ENCODE results near the gene PHTF2.
A peak's percentile ranks its signal among the peaks of the same experiment; 100 is the strongest.
"Not testable (repeated sequence)": the region's sequence is repeated elsewhere in the genome, so short reads cannot be mapped to it uniquely, and the experiment has no call there.

The PHTF2 gene

DNA sequence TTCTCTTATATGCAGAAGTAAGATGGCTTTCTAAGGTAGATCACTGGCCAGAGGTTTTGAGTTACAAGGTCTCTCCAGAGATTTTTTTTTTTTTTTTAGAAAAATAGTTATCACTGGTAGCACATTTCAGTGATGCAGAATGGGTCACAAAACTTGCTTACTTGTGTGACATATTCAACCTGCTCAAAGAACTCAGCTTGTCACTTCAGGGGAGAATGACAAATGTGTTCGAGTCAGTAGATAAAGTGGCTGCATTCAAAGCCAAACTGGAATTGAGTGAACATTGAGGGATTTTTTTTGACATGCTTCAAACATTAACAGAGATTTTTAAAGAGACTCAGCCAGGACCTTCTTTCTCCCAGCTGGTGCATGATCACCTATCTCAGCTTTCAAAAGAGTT is 33.4 kb downstream of the PHTF2 start:
- DNase-seq = no peak

DNA sequence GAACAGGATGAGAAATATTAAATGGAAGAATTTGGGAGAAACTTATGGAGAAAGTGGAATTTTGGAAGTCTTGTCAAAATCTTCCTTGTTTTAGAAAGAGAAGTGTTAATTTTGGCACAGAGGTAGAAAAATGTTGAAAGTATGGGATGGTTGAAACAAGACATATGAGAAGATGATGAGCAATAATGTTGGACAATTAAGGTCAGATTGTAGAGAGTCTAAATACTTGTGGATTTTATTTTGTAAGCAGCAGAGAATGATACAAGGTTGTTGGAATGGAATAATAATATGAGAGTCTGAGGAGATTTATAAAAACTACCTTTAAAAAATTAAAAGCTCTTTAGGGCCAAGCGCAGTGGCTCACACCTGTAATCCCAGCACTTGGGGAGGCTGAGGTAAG is 34.6 kb downstream of the PHTF2 start:
- DNase-seq = no peak

- not testable (repeated sequence) for DNase-seq
Observed at GRCh38 chr7:77836425-77836824, 37.9 kb downstream of the PHTF2 start.

DNA sequence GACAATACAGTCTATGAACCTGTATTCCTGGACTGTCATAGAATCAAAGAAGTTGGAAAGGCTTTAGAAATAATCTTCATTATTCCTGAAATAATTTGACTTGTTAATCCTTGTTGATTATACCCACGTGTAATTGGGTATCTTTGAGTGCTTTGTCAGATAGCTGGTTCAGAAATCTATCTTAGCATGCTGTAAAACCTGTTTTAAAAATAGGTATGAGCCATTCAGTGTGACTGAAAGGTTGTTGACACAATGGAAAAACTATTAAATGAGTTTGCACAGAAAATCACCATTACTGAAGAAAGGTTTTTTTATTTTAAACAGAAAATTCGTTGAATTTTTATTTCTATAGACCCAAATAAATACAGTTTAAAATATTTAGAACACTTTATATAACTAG is 38.7 kb downstream of the PHTF2 start:
- DNase-seq = no peak

DNA sequence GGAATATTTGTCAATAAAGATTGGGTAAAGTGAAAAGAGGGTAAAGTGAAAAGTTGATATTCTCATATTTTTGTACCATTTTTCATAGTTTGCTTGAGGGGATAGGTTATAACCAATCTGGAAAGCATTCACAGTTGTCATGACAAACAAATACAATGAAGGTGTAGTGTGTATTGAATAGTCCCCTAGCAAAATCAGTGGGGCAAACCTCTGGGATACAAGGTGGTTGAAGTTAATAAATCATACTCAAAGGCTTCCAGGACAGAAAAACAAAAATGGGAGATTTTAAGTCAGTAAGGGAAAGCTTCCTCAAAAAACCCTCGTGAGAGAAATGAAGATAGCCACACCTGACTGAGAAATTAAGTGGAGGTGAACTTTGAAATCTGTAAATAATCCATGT is 39.4 kb downstream of the PHTF2 start:
- no peak for DNase-seq

GRCh38 chr7:77838929-77839491 is 40.4 kb downstream of the PHTF2 start:
- DNase-seq = no peak

GRCh38 chr7:77839919-77840318 is 41.3 kb downstream of the PHTF2 start:
- DNase-seq = no peak

- DNase-seq = no peak
Observed at GRCh38 chr7:77843194-77843593, 44.6 kb downstream of the PHTF2 start.

GRCh38 chr7:77846317-77847092 is 47.9 kb downstream of the PHTF2 start:
- DNase-seq = no peak

DNA sequence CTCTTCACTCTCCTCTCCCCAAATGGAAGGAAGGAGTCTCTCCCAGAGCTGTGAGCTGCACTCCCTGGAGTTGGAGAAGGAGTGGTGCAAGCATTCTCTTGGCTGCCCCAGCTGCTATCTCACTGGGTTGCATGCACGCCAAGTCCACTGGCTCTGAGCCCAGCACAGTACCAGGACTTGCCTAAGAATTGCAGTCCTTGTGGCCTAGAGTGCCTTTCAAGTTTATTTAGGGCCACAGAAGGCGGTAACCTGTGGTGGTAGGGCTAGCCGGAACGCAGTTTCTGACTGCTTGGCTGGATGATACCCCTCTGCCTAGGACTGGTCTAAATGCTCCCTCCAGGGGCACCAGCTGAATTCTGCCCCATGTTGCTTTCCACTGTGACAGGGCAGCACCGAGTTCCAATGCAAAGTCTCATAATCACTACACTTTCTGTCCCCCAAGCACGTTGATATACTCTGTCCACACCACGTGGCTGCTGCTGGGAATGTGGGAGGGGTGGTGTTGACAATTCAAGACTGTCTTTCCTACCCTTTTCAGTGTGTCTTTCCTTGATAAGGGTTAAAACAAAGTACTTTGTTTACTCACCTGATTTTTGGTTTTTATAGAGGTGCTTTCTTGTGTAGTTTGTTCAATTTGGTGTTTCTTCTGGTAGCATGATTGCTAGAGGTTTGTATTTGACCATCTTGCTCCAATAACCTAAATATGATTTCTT is 57.0 kb downstream of the PHTF2 start:
- DNase-seq = peak in 2 of 14 donors; percentile 1 to 11

DNA sequence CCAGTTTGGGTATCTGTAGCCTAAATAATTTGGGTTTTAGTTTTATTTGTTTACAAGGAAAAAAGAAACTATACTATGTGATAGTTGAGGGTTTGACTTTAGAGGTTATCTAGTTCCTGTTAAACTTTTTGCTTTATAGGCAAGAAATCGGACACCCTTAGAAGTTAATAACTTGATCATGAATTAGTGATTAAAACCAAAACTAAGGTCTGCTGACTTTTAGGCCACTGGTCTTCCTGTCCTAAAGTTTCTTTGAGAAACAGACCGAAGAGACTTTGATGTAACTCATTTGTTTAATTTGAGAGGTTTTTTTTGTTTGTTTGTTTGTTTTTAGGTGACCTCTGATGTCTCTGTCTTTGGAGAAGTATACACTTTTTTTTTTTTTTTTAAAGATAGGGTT is 59.7 kb downstream of the PHTF2 start:
- no peak for DNase-seq

- no peak for DNase-seq
Observed at GRCh38 chr7:77859343-77859742, 60.8 kb downstream of the PHTF2 start.

DNA sequence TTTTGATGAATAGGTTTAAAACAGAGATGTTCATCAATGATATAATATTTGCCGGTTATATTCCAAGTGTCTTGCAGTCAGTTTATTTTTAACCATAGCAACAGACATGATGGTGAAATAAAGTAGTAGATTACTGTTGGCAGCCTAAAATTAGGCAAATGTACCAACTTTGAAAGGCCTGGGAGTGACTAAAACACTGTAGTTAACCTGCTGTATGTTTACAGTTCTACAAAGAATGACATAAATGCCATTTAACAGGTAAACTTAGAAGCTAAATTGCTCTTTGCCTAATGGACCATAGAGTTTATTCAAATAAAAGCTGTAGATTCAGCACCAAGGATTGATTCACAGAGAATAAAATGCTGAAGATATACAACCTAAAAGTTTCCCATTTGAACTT is 64.1 kb downstream of the PHTF2 start:
- DNase-seq = no peak

DNA sequence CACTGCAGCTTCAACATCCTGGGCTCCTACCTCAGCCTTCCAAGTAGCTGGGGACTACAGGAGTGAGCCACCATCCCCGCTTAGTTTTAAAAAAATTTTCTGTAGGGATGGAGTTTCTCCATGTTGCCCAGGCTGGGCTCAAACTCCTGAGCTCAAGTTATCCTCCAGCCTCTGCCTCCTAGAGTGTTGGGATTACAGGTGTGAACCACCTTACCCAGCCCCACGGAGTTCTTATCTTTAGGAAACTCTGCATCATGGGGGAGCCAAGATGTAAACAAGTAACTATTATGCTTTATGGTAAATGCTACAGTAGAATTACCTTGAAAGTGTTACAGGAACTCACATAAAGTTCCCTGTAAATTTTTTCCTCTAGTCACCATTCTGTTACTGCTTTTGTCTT is 65.3 kb downstream of the PHTF2 start:
- no peak for DNase-seq

DNA sequence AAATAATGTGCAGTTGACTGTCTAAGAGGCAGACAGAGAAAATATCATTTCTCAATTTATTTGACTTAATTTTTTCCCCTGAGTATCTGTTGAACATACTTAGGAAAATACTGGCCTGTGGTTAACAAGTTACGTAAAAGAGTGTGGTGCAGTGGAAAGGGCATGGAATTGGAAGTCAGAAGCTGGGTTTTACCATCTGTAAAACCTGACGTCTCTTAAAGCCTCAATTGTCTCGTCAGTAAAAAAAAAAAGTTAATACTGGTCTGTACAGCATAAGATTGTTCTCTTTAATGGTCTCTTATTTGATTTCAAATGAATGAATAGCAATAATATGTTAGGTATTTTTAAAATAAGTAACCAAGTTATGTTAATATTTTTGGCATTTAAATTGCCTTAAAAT is 67.8 kb downstream of the PHTF2 start:
- no peak for DNase-seq

DNA sequence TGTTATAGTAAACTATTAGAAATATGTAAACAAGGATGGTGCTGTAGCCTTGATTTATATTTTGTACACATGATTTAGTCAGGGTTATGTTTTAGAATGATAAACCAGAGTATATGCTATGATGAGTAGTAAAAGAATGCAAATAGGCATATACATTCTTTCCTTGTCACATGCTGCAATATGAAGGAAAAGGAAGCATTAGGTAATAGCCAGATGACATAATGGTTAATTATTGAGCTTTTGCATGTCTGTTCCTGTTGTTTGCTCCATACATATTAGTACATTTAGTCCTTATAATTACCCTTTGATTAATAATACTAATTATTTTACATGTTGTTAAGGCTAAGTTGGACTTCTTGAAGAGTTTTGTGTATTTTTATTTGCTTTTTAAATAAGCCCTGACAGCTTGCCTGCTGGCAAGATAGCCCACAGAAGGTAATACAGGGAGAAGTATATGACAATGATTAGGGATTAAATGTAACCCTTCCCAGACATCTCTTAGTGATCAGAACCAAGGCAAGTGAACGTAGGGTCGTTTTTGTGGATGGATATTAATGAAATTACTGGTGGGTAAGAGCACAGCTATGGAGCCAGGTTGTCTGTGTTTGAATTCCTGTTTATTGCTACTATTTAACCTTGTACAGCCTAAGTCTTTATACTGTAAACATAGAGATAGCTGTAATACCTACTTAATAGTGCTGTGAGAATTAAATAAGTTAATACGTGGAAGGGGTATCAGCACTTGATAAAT is 68.4 kb downstream of the PHTF2 start:
- no peak for DNase-seq

DNA sequence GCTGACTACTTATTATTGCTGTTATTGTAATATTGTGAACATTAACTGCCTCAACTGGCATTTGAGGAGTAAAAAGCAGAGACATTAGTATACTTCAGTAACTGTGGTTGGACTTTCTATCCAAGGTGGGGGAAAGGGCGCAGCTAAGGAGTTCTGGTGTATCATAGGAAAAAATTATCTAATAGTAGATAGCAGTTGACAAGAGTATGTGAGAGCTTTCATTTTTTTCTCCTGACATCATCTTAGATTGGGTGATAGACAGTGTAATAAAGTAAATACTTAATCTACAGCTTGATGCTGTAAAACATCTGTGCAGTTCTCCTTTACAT is 68.9 kb downstream of the PHTF2 start:
- no peak for DNase-seq

DNA sequence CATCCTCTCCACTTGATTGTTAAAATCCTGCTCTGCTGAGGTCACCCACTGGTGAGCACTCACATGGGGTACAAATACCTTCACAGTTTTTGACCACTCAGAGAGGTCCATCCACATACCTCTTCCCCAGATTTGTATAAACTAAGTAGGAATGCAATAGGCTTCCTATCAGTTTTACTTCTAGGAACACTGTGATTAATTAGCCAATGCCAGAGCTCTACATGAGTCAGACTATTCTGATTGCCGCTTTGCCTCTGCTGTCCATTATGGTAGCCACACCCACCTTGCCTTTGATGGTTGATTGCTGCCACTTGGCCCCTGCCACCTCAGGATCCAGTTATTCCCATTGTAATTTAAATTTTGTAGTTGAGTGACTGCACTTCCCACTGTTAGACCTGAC is 73.7 kb downstream of the PHTF2 start:
- not testable (repeated sequence) for DNase-seq

GRCh38 chr7:77873416-77874327 is 75.1 kb downstream of the PHTF2 start:
- DNase-seq = not testable (repeated sequence)

DNA sequence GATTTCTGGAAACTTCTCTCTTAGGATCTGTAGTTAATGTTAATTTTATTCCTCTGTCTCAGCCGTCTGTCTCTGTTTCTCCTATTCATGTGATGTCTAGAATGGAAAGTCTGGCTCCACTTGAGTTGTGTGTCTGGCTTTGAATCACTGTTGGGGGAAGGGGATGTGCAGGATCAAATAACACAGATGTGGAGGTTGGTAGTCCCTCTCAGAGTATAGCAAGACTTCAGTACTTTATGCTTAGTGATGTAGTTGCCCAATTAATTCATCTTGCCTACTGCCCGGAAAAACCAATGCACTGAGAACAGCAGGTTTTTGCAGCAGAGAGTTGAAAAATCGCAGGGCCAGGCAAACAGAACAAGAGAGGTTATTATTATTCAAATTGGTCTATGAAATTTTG is 79.2 kb downstream of the PHTF2 start:
- no peak for DNase-seq

DNA sequence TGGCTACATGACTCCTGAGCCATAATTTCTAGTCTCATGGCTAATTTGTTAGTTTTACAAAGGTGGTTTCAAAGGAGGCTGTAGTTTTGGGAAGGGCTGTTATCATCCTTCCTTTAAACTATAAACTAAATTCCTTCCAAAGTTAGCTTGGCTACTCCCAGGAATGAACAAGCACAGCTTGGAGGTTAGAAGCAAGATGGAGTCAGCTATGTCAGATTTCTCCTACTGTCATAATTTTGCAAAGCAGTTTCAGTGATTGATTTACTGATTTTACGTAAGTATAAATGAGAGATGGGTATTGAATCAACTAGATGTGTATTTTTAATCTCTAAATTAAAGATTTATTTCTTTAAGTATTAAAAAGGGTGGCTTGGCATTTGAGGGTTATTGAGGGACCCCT is 79.9 kb downstream of the PHTF2 start:
- no peak for DNase-seq

GRCh38 chr7:77879272-77879671 is 80.7 kb downstream of the PHTF2 start:
- DNase-seq = no peak
